OCI-M2 (cell line): Measurements from ENCODE around the gene TSC2.
"Not testable (repeated sequence)": the region's sequence is repeated elsewhere in the genome, so short reads cannot be mapped to it uniquely, and the experiment has no call there.

Experiments used
- DNase-seq: peaks from one replicate; lab custom pipeline; 2025; ENCODE audit not compliant: unreplicated experiment; lab: John Stamatoyannopoulos, UW

TSC2 gene

DNA sequence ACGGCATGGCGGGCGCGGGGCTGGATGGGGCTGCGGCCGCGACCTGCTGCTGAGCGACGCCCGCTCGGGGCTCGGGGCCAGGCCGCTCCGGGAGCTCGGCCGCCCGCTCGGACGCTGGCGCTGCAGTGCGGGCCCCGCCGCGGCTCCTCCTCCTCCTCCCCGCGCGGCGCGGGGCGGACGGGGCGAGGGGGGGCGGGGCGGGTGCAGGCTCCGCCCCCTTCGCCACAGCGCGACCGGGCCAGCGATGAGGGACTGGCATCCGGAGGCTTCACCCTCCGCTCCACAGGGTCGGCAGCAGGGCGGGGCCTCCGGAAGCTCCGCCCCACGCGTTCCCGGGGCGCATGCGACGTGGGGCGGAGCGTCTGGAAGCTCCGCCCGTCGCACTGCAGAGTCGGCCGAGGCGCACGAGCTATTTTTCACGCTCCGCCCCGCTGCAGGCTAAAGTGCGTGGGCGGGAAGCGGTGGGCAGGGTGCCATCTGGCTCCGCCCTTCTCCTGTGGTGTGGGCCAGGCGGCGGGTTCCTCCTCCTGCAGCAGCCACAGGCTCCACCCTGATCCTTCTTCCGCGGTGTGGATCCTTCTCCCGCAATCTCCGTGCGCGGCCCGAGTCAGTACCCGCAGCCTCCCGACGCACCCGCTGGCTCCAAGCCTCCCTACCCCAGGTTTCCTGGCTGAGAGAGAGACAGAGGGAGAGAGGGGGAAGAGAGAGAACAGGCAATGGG is 88.1 kb downstream of the TSC2 start, which contains the start of gene PKD1:
PKD1 (minus strand) TSS at position 129 of the 721 bp plus-strand sequence. CDS start 209 bp downstream, outside the sequence.
- not testable (repeated sequence) for DNase-seq
